Activated naive CD8-positive, alpha-beta T cell (primary cell): ENCODE data around the gene HS3ST6.
A peak's percentile ranks its signal among the peaks of the same experiment; 100 is the strongest.
"Not testable (repeated sequence)": the region's sequence is repeated elsewhere in the genome, so short reads cannot be mapped to it uniquely, and the experiment has no call there.

Experiments used
- H3K27ac Mint-ChIP-seq: one replicate; pipeline ENCODE4 v1.8.0; 2021; ENCODE audit warnings: mixed read lengths
- H3K27me3 Mint-ChIP-seq: one replicate; pipeline ENCODE4 v1.8.0; 2021; ENCODE audit warnings: mixed read lengths
- H3K36me3 Mint-ChIP-seq: one replicate; pipeline ENCODE4 v1.8.0; 2021; ENCODE audit warnings: mixed read lengths
- H3K4me1 Mint-ChIP-seq: one replicate; pipeline ENCODE4 v1.8.0; 2021; ENCODE audit warnings: low read depth, mixed read lengths
- H3K4me3 Mint-ChIP-seq: one replicate; pipeline ENCODE4 v1.8.0; 2021; ENCODE audit warnings: mild to moderate bottlenecking, mixed read lengths
- H3K9me3 Mint-ChIP-seq: one replicate; pipeline ENCODE4 v1.8.0; 2021; ENCODE audit warnings: low read depth, mixed read lengths

The HS3ST6 gene

DNA sequence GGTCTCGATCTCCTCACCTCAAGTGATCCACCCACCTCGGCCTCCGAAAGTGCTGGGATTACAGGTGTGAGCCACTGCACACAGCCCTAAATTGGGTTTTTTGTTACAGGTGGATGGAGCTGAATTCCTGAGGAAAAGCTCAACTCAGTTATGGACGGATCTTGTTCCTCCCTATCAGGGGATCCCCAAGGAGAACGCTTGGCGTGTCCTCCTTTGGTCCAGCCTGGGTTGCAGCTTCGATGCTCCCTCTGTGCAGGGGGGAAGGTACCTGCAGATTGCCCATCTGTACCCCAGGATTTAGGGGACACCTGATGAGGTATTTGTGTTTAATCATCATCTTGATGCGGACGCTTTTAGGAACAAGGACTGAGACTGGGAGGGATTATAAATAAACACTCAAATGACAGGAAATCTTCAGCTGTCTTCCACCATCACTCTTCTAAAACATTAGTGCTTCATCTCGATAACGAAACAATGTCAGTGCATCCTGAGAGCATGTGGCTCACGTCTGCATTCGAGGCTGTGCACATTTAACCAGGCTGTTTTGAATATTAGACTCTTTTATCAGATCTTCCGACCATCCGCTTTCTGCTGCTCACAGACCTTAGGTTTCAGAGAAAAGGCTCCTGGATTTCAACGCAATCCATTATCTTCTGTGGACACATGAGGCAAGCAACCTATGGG, 28.0 kb downstream of the HS3ST6 start:
- Mint-ChIP-seq H3K4me3 (no peak overlapping the region), H3K27ac (no peak overlapping the region), H3K9me3 (no peaks in the 10 kb centered on the region)

GRCh38 chr16:1887711-1888354, 30.4 kb downstream of the HS3ST6 start:
- Mint-ChIP-seq H3K27ac (no peak overlapping the region), H3K4me3 (no peak overlapping the region), H3K36me3 (no peaks in the 10 kb centered on the region), H3K4me1 (no peaks in the 10 kb centered on the region), H3K9me3 (no peaks in the 10 kb centered on the region), H3K27me3 (peaks cover 13% of the 10 kb centered on the region)

More for the DNA sequence above, 28.0 kb downstream of the HS3ST6 start:
- Mint-ChIP-seq H3K36me3 (no peaks in the 10 kb centered on the region), H3K27me3 (peaks cover 12% of the 10 kb centered on the region), H3K4me1 (no peaks in the 10 kb centered on the region)

GRCh38 chr16:1884889-1885288, 33.3 kb downstream of the HS3ST6 start:
- H3K9me3 Mint-ChIP-seq = no peaks in the 10 kb centered on the region
- H3K27me3 Mint-ChIP-seq = peaks cover 7% of the 10 kb centered on the region
- no peak overlapping the region for H3K4me3 Mint-ChIP-seq
- no peaks in the 10 kb centered on the region for H3K36me3 Mint-ChIP-seq
- no peak overlapping the region for H3K27ac Mint-ChIP-seq
- no peaks in the 10 kb centered on the region for H3K4me1 Mint-ChIP-seq

DNA sequence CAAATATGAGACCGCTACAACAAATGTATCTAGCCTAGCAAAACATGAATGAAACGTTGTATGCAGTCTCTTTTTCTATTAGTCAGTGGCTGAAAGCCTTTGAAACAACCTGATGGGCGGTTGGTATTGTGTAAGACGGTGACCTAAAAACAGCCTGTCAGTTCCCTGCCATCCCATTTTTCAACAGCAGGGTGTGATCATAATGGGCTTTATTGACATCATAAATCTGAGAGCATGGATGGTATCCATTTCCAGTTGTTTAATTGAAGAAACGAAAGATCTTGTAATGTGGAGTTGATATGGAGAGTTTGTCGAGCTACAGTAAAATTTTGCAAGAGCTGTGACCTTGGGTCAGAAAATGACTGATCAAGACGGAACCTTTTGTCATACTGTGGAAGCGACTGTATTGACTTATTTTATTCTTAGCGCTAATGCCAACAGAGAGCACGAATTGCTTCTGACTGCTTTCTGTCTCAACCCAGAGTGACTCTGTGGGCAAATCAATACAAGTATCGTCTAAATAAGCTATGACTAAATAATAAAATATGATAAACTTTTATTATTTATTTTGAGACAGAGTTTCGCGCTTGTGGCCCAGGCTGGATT, 34.0 kb downstream of the HS3ST6 start:
- H3K27ac Mint-ChIP-seq = no peak overlapping the region
- H3K9me3 Mint-ChIP-seq = no peaks in the 10 kb centered on the region
- H3K4me3 Mint-ChIP-seq = no peak overlapping the region
- no peaks in the 10 kb centered on the region for H3K4me1 Mint-ChIP-seq
- peaks cover 12% of the 10 kb centered on the region for H3K27me3 Mint-ChIP-seq
- no peaks in the 10 kb centered on the region for H3K36me3 Mint-ChIP-seq

DNA sequence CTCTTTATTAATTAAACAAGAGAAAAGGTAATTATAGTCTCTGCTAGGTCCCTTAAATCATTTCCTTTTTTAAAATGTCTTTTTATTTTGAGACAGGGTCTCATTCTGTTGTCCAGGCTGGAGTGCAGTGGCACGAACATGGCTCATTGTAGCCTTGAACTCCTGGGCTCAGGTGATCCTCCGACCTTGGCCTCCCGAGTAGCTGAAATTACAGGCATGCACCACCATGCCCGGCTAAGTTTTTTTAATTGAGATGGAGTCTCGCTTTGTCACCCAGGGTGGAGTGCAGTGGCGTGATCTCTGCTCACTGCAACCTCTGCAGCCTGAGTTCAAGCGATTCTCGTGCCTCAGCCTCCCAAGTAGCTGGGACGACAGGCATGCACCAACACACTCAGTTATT, 37.0 kb downstream of the HS3ST6 start:
- H3K9me3 Mint-ChIP-seq, H3K4me1 Mint-ChIP-seq, H3K27ac Mint-ChIP-seq, H3K4me3 Mint-ChIP-seq, H3K36me3 Mint-ChIP-seq: not testable (repeated sequence)
- peaks cover 14% of the 10 kb centered on the region for H3K27me3 Mint-ChIP-seq

DNA sequence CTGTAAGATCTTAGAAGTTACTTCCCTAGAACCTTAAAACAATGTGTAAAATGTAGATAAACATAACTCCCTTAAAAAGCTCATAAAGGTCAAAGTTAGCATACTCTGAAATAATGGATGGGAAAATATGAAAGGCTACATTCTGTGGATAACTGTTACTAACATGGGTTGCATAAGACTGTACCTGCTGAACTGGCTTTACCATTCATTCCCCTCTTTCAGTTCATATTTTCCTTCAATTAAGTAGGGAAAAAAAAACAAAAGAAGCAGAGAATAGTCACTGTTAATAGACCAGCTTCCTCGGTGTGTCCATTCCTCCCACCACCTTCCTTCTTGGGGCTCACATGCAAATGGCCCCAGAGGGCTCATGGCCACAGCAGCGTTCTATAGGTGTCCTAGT, 38.7 kb downstream of the HS3ST6 start:
- H3K9me3 Mint-ChIP-seq = no peaks in the 10 kb centered on the region
- no peaks in the 10 kb centered on the region for H3K36me3 Mint-ChIP-seq
- H3K27me3 Mint-ChIP-seq = peaks cover 14% of the 10 kb centered on the region
- no peak overlapping the region for H3K27ac Mint-ChIP-seq
- H3K4me3 Mint-ChIP-seq = no peak overlapping the region
- H3K4me1 Mint-ChIP-seq = no peaks in the 10 kb centered on the region

GRCh38 chr16:1878256-1878655, 40.0 kb downstream of the HS3ST6 start:
- Mint-ChIP-seq H3K27ac (no peak overlapping the region), H3K4me1 (no peaks in the 10 kb centered on the region), H3K9me3 (no peaks in the 10 kb centered on the region), H3K36me3 (no peaks in the 10 kb centered on the region), H3K27me3 (peaks cover 14% of the 10 kb centered on the region), H3K4me3 (no peak overlapping the region)

GRCh38 chr16:1877804-1878203, 40.4 kb downstream of the HS3ST6 start:
- Mint-ChIP-seq H3K9me3 (no peaks in the 10 kb centered on the region), H3K27ac (no peak overlapping the region), H3K27me3 (peaks cover 14% of the 10 kb centered on the region), H3K4me3 (no peak overlapping the region), H3K4me1 (no peaks in the 10 kb centered on the region), H3K36me3 (no peaks in the 10 kb centered on the region)

DNA sequence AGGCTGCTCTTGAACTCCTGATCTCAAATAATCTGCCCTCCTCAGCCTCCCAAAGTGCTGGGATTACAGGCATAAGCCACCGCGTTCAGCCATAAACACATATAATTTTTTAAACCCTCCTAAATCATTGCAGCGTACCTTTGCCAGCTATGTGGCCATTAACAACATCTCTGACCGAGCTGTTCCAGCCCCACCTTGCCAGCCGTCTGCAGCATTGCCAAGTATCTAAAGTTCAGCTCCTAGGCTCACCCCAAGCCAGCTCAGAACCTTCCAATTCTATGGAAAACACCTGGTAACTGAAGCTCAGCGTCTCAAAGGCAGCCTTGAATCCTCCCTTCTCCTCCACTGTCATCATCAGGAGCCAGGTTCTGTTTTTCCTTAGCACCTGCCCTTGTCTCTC, 41.1 kb downstream of the HS3ST6 start:
- H3K4me1 Mint-ChIP-seq = peaks cover 3% of the 10 kb centered on the region
- H3K27ac Mint-ChIP-seq = no peak overlapping the region
- no peaks in the 10 kb centered on the region for H3K36me3 Mint-ChIP-seq
- peaks cover 17% of the 10 kb centered on the region for H3K27me3 Mint-ChIP-seq
- no peaks in the 10 kb centered on the region for H3K9me3 Mint-ChIP-seq
- H3K4me3 Mint-ChIP-seq = no peak overlapping the region

- Mint-ChIP-seq H3K9me3 (no peaks in the 10 kb centered on the region), H3K36me3 (no peaks in the 10 kb centered on the region), H3K27ac (no peak overlapping the region), H3K27me3 (peaks cover 17% of the 10 kb centered on the region), H3K4me1 (peaks cover 3% of the 10 kb centered on the region), H3K4me3 (no peak overlapping the region)
Measured at GRCh38 chr16:1876468-1876867, 41.7 kb downstream of the HS3ST6 start.

DNA sequence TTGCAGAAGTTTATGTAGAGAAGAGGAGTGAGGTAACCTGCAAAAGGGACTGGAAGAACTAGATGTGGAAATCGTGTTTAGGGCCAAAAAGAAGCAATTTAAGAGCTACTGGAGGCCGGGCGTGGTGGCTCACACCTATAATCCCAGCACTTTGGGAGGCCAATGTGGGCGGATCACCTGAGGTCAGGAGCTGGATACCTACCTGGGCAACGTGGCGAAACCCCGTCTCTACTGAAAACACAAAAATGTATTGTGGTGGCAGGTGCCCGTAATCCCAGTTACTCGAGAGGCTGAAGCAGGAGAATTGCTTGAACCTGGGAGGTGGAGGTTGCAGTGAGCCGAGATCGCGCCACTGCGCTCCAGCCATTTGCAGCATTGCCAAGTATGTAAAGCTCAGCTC, 42.1 kb downstream of the HS3ST6 start:
- not testable (repeated sequence) for H3K4me3 Mint-ChIP-seq, H3K4me1 Mint-ChIP-seq, H3K36me3 Mint-ChIP-seq, H3K27ac Mint-ChIP-seq, H3K9me3 Mint-ChIP-seq
- peaks cover 17% of the 10 kb centered on the region for H3K27me3 Mint-ChIP-seq

DNA sequence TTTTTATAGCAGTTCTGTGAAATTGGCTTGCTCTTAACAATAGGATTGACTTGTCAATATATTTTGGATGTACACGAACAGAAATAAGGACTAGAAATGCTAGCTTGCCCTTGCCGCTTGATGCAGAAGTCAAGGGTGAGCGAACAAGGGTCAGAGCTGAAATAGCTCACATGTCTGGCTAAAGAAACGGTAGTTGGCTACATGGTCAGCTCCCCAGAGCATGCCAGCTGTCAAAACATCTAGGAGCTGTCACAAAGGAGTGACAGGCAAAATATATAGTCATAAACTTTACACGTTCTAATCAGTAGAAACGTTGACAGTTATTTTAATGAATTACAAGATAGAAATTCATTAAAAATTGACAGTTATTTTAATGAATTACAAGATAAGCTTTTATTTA, 43.4 kb downstream of the HS3ST6 start:
- peaks cover 17% of the 10 kb centered on the region for H3K27me3 Mint-ChIP-seq
- no peak overlapping the region for H3K27ac Mint-ChIP-seq
- H3K9me3 Mint-ChIP-seq = no peaks in the 10 kb centered on the region

GRCh38 chr16:1871974-1872635, 46.1 kb downstream of the HS3ST6 start, which contains the start of gene MEIOB:
TSS of gene MEIOB (minus strand) at chr16:1872164. CDS start at chr16:1868175, 3,989 bp downstream.
- Mint-ChIP-seq H3K4me3 (peak within 1 kb of the TSS; percentile 82), H3K27ac (no peak within 1 kb of the TSS), H3K9me3 (no peaks in the 10 kb centered on the region), H3K27me3 (peaks cover 8% of the 10 kb centered on the region), H3K4me1 (peaks cover 4% of the 10 kb centered on the region), H3K36me3 (no peaks in the 10 kb centered on the region)

More for the DNA sequence above, 43.4 kb downstream of the HS3ST6 start:
- H3K4me3 Mint-ChIP-seq = no peak overlapping the region
- peaks cover 4% of the 10 kb centered on the region for H3K4me1 Mint-ChIP-seq
- no peaks in the 10 kb centered on the region for H3K36me3 Mint-ChIP-seq

GRCh38 chr16:1870365-1871082, 47.7 kb downstream of the HS3ST6 start:
- Mint-ChIP-seq H3K4me3 (no peak overlapping the region), H3K9me3 (no peaks in the 10 kb centered on the region), H3K27ac (no peak overlapping the region), H3K4me1 (peaks cover 4% of the 10 kb centered on the region), H3K36me3 (no peaks in the 10 kb centered on the region), H3K27me3 (peaks cover 7% of the 10 kb centered on the region)
